Sigmoid colon (tissue), 4 donors: ENCODE measurements around the gene MECP2.

ENCODE experiments used
- CTCF ChIP-seq, 4 experiments: fragments of 450-650 bp in 3 of 4; fragments of 200-600 bp in 1 of 4; IDR thresholded peaks; one replicate each; pipeline ENCODE4 v1.5.1; 2016 to 2019; ENCODE audit warnings: antibody characterized with exemption in 4 of 4, mild to moderate bottlenecking in 3 of 4, moderate library complexity in 2 of 4
- EP300 ChIP-seq, 4 donors: sonication (generic); formaldehyde crosslinking; IDR thresholded peaks; one replicate each; pipeline ENCODE4 v1.6.1; 2017; ENCODE audit warnings: antibody characterized with exemption in 4 of 4
- POLR2A ChIP-seq, 2 donors: fragments of 450-650 bp; IDR thresholded peaks; one replicate each; pipeline ENCODE4 v1.6.1; 2016; ENCODE audit warnings: antibody characterized with exemption in 2 of 2, mild to moderate bottlenecking in 2 of 2, moderate library complexity in 2 of 2
- POLR2AphosphoS5 ChIP-seq, 4 donors: sonication (generic); formaldehyde crosslinking; IDR thresholded peaks; one replicate each; pipeline ENCODE4 v1.6.1; 2017; ENCODE audit warnings: antibody characterized with exemption in 4 of 4

GRCh38 chrX:154048398-154048797 lies 49.1 kb downstream of the MECP2 start:
- TF ChIP-seq POLR2A (IDR thresholded peaks at IDR 0.05): no peak
- no peak for TF ChIP-seq CTCF (IDR thresholded peaks at IDR 0.05)
- no peak for TF ChIP-seq POLR2AphosphoS5 (IDR thresholded peaks at IDR 0.05)
- no peak for TF ChIP-seq EP300 (IDR thresholded peaks at IDR 0.05)
